GM21515 (cell line): ENCODE results near the gene CARD19.

Experiments used
- ATAC-seq: cut with Tn5 transposase; IDR thresholded peaks from one replicate; pipeline ENCODE4 v1.9.1; 2021; ENCODE audit not compliant: unreplicated experiment

Gene CARD19

GRCh38 chr9:93149361-93149760 is 53.3 kb downstream of the CARD19 start:
- no peak for ATAC-seq

DNA sequence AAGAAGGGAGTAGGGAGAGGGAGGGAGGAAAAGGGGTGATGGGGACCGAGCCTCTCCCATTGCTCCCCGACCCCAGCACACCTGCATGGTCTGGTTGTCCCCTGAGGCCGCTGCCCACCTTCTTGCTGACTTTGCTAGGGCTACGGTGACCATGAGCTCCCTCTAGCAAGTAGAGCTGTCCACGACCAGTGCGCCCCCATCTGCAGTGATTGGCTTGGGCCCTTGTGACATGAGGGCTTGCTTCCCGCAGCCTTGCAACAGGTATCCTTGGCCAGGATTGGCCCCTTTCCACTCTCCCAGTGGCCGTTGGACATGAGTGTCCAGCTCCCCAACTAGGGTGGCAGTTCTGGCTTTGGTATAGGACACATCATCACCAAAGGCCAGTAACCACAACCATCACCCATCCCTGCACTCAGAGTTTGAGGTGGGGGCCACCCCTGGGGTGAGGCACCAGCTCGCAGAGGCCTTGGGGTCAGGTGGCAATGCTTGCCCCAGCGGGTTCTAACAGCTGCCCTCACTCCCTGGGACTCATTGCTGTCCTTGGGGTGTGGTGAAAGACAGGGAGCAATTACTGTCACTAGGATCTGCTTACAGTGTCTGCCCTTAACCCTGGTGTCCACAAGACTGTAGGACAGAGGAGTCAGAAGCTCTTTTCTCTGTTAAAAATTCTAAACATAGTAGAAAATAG is 55.2 kb downstream of the CARD19 start:
- no peak for ATAC-seq

- ATAC-seq, result no peak
These were observed 58.4 kb downstream of the CARD19 start for GRCh38 chr9:93154293-93154903.

DNA sequence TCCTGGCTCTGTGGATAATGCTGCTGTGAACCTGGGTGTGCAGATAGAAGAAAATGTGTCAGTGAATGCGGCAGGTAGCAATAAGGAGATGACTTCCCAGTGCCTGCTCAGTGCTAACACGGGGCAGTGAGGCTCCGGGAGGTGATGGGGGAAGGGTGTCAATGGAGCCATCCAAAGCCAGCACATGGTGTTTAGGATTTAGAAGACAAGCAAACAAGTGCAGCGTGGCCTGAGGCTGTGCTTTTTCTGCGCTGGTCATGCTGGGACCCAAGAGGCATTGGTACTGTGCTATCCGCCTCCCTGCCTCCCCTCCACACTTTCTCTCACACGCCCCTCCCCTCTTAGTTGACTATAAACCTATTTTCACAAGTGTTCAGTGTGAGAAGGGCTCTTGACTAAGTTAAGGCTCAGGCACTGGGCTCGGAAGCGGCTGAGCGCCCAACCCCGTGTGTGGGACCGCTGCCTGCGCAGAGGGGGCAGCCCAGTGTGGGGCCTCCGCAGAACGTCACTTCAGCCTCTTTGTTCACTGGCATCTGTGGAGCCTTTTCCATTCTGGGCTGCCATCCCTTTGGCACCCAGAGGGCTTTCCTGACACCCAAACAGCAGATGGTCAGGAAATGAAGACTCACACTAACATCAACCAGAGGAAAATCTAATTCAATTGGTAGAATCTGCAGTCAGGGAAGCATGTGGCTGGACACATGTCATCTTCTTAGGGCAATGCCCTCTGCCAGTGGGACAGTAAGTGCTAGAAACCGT is 59.9 kb downstream of the CARD19 start:
- ATAC-seq, result no peak

DNA sequence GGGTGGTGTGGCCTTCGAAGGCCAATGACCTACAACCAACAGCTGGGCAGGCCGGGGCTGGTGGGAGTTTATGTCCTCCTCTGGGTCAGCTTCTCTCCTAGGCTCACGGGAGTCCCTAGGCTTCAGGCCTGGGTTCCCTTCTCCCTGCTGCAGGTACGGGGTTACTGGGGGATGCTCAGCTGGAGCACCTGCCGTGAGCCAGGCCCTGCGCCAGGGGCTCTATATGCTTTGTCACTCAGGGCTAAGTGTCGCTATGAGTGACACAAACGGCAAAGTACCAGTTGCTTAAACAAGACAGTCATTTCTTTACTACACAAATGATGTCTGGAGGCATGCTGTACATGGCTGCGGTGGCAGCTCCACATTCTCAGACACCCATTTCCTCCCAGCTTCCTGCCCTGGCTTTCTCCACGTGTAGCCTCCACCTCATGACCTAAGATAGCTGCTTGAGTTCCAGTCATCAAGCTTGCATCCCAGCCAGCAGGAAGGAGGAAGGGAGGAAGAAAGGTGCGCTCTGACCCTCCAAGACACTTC is 60.5 kb downstream of the CARD19 start:
- ATAC-seq, result no peak

DNA sequence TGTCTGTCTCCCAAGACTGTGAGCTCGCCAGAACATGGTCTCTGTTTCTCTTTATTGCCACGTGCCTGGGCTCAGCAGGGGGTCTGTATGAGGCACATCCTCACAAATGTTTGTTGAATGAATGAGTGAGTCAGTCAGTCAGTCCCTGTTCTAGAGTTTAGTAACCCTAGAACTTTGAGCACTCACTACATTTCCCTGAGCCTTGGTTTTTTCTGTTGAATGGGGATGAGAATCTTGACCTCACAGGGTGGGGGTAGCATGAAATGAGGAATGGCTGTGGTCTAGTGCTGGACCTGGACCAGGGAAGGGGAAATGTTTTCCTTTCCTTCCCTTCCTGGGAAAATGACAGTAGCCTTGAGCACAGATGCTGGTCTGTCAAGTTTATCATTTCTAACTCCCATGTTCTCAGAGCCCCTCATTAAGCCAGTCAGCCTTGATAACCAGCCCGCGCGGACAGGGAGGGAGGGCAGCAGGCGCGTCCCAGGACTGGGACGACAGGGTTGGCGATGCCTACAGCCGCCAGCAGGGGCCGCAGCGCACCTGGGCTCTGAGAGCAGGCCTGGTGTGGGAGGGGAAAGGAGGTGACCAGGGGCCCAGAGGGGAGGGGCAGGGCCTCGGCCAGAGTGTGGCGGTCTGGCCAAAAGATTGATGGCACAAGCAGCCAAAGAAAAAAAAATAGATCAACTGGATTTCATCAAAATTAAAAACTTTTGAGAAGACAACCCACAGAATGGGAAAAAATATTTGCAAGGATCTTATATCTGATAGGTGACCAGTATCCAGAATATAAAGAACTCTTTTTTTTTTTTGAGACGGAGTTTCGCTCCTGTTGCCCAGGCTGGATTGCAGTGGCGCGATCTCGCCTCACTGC is 63.8 kb downstream of the CARD19 start:
- ATAC-seq, result peak; percentile 83

DNA sequence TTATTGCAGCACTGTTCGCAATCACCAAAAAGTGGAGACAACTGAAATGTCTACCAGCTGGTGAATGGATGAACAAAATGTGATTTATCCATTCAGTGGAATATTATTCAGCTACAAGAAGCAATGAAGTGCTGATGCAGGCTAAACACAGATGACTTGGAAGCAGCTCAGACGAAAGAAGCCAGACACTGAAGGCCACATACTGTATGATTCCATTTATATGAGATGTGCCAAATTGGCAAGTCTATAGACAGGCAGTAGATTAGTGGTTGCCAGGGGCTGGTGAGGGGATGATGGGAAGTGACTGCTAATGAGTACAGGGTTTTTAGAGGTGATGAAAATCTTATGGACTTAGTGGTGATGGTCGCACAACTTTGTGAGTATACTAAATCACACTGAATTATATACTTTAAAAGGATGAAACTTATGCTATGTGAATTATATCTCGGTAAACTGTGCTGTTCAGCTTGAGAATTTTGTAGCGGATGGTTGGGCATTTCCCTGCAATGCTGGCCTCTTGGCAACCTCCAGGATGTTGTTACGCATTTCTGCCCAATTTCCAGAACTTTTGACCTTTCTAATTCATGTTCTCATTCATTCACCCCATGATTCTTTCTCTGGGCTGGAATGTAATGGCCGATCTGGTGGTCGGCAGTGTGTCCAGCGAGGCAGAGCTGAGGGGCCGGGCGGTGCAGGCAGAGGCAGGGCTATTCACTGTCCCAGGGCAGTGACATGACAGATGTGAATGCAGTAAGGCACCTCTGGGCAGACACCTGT is 66.0 kb downstream of the CARD19 start:
- no peak for ATAC-seq
